ENCODE results near the gene VIL1. TPM values are rescaled to one million over a fixed set of nuclear protein-coding genes. Genes with fewer than 3 reads are reported as not detected.

VIL1 gene
- total RNA-seq, 2 experiments from 2014 or later = not detected

- Mint-ChIP-seq H3K4me3 (no peak overlapping the region), H3K4me1 (ENCODE audit: low read depth) (no peaks in the 10 kb centered on the region), H3K9me3 (no peaks in the 10 kb centered on the region), H3K27ac (no peak overlapping the region), H3K36me3 (ENCODE audit: low read depth) (no peaks in the 10 kb centered on the region), H3K27me3 (ENCODE audit: low read depth) (no peaks in the 10 kb centered on the region)
- CTCF ChIA-PET = no interaction called here
- DNase-seq = no peak
- intact Hi-C loops (cut with micrococcal nuclease) = no loop called here
Observed at GRCh38 chr2:218435003-218435982, 16.4 kb downstream of the VIL1 start.

DNA sequence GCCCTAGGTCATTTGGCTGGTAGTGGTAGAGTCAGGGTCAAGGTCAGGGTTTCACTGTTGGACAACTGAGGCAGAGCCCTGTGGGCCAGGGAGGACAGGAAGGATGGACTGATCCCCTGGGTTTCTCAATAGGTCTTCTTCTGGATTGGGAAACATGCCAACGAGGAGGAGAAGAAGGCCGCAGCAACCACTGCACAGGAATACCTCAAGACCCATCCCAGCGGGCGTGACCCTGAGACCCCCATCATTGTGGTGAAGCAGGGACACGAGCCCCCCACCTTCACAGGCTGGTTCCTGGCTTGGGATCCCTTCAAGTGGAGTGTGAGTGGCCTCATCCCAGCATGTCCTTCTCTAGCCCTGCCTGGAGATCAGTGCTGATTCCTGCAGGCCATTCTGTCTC is 18.1 kb downstream of the VIL1 start:
- no peak overlapping the region for H3K4me3 Mint-ChIP-seq
- H3K4me1 Mint-ChIP-seq (ENCODE audit: low read depth) = no peaks in the 10 kb centered on the region
- CTCF ChIA-PET = no interaction called here
- no peaks in the 10 kb centered on the region for H3K9me3 Mint-ChIP-seq
- intact Hi-C loops (cut with micrococcal nuclease) = no loop called here
- no peaks in the 10 kb centered on the region for H3K36me3 Mint-ChIP-seq (ENCODE audit: low read depth)
- H3K27ac Mint-ChIP-seq = no peak overlapping the region
- no peak for DNase-seq
- no peaks in the 10 kb centered on the region for H3K27me3 Mint-ChIP-seq (ENCODE audit: low read depth)

- CTCF ChIA-PET = no interaction called here
Observed at GRCh38 chr2:218437969-218438368, 19.0 kb downstream of the VIL1 start.

DNA sequence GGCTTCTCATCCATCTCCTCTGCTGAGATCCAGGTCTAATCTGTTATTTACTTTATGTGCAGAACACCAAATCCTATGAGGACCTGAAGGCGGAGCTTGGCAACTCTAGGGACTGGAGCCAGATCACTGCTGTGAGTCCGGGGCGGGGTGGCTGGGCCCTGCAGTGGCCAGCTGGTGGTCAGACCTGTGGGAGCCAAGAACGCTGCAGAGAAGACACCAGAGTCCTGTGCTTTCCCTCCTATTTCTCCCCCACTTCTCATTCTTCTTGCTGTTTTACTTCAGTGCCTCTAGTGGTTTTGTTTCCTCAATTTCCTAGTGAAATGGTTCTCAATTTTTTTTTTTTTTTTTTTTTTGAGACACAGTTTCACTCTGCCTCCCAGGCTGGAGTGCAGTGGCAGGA is 19.7 kb downstream of the VIL1 start:
- Mint-ChIP-seq H3K4me3 (no peak overlapping the region), H3K9me3 (no peaks in the 10 kb centered on the region), H3K4me1 (ENCODE audit: low read depth) (no peaks in the 10 kb centered on the region), H3K36me3 (ENCODE audit: low read depth) (no peaks in the 10 kb centered on the region), H3K27me3 (ENCODE audit: low read depth) (no peaks in the 10 kb centered on the region), H3K27ac (no peak overlapping the region)
- no peak for DNase-seq
- intact Hi-C loops (cut with micrococcal nuclease) = no loop called here
- CTCF ChIA-PET = no interaction called here

More at GRCh38 chr2:218437969-218438368, 19.0 kb downstream of the VIL1 start:
- DNase-seq = no peak
- no peak overlapping the region for H3K4me3 Mint-ChIP-seq
- H3K36me3 Mint-ChIP-seq (ENCODE audit: low read depth) = no peaks in the 10 kb centered on the region
- no peaks in the 10 kb centered on the region for H3K4me1 Mint-ChIP-seq (ENCODE audit: low read depth)
- H3K27ac Mint-ChIP-seq = no peak overlapping the region
- H3K9me3 Mint-ChIP-seq = no peaks in the 10 kb centered on the region
- intact Hi-C loops (cut with micrococcal nuclease) = no loop called here
- H3K27me3 Mint-ChIP-seq (ENCODE audit: low read depth) = no peaks in the 10 kb centered on the region

DNA sequence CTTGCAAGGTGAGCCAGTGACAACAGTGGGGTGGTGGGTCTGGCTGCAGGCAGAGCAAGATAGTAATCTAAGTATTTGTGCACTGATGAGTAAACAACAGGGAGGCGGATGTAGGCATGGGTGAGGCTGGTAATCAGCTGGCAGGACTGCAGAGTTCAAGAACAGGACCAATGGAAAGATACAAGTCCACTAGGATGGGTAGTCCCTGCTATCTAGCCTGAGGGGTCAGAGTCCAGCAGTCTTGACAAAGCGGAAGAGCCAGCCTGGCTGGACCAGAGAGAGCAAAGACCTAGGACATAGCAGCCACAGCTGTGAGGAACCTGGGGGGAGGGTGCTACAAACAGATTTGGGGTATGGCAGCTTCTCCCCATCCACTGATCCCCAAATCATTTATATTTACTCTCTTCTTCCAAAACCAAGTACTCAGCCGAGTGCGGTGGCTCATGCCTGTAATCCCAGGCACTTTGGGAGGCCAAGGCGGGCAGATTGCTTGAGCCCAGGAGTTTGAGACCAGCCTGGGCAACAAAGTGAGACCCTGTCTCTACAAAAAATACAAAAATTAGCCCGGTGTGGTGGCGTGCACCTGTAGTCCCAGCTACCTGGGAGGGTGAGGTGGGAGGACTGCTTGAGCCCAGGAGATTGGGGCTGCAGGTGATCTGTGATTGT is 25.9 kb downstream of the VIL1 start:
- H3K27ac Mint-ChIP-seq = no peak overlapping the region

GRCh38 chr2:218445602-218446001 is 26.7 kb downstream of the VIL1 start:
- H3K4me3 Mint-ChIP-seq = no peak overlapping the region
- H3K27ac Mint-ChIP-seq = no peak overlapping the region
- intact Hi-C loops (cut with micrococcal nuclease) = no loop called here
- H3K36me3 Mint-ChIP-seq (ENCODE audit: low read depth) = peaks cover 16% of the 10 kb centered on the region
- H3K9me3 Mint-ChIP-seq = no peaks in the 10 kb centered on the region
- CTCF ChIA-PET = interaction anchor here (0.7 kb wide), 1 partner anchor 202 kb away, joined by 3 read pairs; no protein-coding TSS in a partner anchor
- no peaks in the 10 kb centered on the region for H3K4me1 Mint-ChIP-seq (ENCODE audit: low read depth)
- DNase-seq = no peak
- no peaks in the 10 kb centered on the region for H3K27me3 Mint-ChIP-seq (ENCODE audit: low read depth)

More for the DNA sequence above, 25.9 kb downstream of the VIL1 start:
- Mint-ChIP-seq H3K4me3 (no peak overlapping the region), H3K9me3 (no peaks in the 10 kb centered on the region), H3K4me1 (ENCODE audit: low read depth) (no peaks in the 10 kb centered on the region), H3K36me3 (ENCODE audit: low read depth) (peaks cover 16% of the 10 kb centered on the region), H3K27me3 (ENCODE audit: low read depth) (no peaks in the 10 kb centered on the region)
- no peak for DNase-seq
- CTCF ChIA-PET = no interaction called here
- intact Hi-C loops (cut with micrococcal nuclease) = no loop called here

GRCh38 chr2:218446547-218446946 is 27.6 kb downstream of the VIL1 start:
- DNase-seq = no peak
- Mint-ChIP-seq H3K9me3 (no peaks in the 10 kb centered on the region), H3K36me3 (ENCODE audit: low read depth) (peaks cover 16% of the 10 kb centered on the region), H3K27ac (no peak overlapping the region), H3K27me3 (ENCODE audit: low read depth) (no peaks in the 10 kb centered on the region), H3K4me3 (no peak overlapping the region), H3K4me1 (ENCODE audit: low read depth) (no peaks in the 10 kb centered on the region)
- intact Hi-C loops (cut with micrococcal nuclease) = no loop called here
- CTCF ChIA-PET = interaction anchor here (0.5 to 1.3 kb wide), 3 partner anchors 21 to 201 kb away, joined by 3 to 9 read pairs (median 4); no protein-coding TSS in a partner anchor

DNA sequence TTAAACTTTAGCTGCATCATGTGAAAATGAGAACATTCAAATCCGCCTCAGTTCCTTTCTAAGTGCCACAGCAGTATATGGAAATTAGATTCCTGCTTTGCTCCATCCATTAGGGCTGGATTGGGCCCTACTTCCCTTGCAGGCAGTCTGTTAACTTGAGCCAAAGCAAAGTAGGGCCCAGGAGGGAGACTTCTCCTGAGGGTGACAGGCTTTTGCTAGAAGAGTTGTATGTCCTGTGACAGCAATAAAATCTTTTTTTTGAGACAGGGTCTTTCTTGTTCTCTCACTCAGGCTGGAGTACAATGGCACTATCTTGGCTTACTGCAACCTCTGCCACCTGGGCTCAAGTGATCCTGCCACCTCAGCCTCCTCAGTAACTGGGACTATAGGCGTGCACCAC is 28.1 kb downstream of the VIL1 start:
- intact Hi-C loops (cut with micrococcal nuclease) = no loop called here
- Mint-ChIP-seq H3K9me3 (no peaks in the 10 kb centered on the region), H3K4me1 (ENCODE audit: low read depth) (no peaks in the 10 kb centered on the region), H3K4me3 (no peak overlapping the region), H3K27ac (no peak overlapping the region), H3K27me3 (ENCODE audit: low read depth) (no peaks in the 10 kb centered on the region), H3K36me3 (ENCODE audit: low read depth) (peaks cover 18% of the 10 kb centered on the region)
- no peak for DNase-seq
- CTCF ChIA-PET = interaction anchor here (1.3 kb wide), 1 partner anchor 145 kb away, joined by 4 read pairs; no protein-coding TSS in a partner anchor

DNA sequence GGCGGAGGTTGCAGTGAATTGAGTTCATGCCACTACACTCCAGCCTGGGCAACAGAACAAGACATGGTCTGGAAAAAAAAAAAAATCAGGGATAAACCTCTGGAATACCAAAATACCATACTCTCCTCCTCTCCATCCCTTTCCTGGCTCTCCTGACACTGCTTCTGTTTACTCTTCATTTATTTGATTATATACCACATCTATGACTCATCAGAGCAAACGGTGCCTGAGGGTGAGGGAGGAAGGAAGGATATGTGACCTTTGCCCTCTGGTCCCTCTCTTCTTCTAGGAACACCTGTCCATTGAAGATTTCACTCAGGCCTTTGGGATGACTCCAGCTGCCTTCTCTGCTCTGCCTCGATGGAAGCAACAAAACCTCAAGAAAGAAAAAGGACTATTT is 30.0 kb downstream of the VIL1 start:
- Mint-ChIP-seq H3K27me3 (ENCODE audit: low read depth) (no peaks in the 10 kb centered on the region), H3K4me3 (no peak overlapping the region), H3K9me3 (no peaks in the 10 kb centered on the region), H3K4me1 (ENCODE audit: low read depth) (no peaks in the 10 kb centered on the region), H3K27ac (no peak overlapping the region), H3K36me3 (ENCODE audit: low read depth) (peaks cover 29% of the 10 kb centered on the region)
- intact Hi-C loops (cut with micrococcal nuclease) = no loop called here
- CTCF ChIA-PET = no interaction called here
- DNase-seq = no peak

GRCh38 chr2:218452079-218452478 is 33.2 kb downstream of the VIL1 start:
- no peaks in the 10 kb centered on the region for H3K4me1 Mint-ChIP-seq (ENCODE audit: low read depth)
- H3K27ac Mint-ChIP-seq = no peak overlapping the region
- DNase-seq = no peak
- intact Hi-C loops (cut with micrococcal nuclease) = no loop called here
- H3K27me3 Mint-ChIP-seq (ENCODE audit: low read depth) = no peaks in the 10 kb centered on the region
- H3K36me3 Mint-ChIP-seq (ENCODE audit: low read depth) = peaks cover 49% of the 10 kb centered on the region
- H3K9me3 Mint-ChIP-seq = peaks cover 6% of the 10 kb centered on the region
- CTCF ChIA-PET = interaction anchor here (1.4 kb wide), 1 partner anchor 15 kb away, joined by 5 read pairs; no protein-coding TSS in a partner anchor
- H3K4me3 Mint-ChIP-seq = no peak overlapping the region

GRCh38 chr2:218456849-218457248 is 37.9 kb downstream of the VIL1 start:
- H3K27me3 Mint-ChIP-seq (ENCODE audit: low read depth) = no peaks in the 10 kb centered on the region
- H3K4me1 Mint-ChIP-seq (ENCODE audit: low read depth) = no peaks in the 10 kb centered on the region
- intact Hi-C loops (cut with micrococcal nuclease) = no loop called here
- DNase-seq = no peak
- no peak overlapping the region for H3K4me3 Mint-ChIP-seq
- CTCF ChIA-PET = interaction anchor here (0.6 kb wide), 1 partner anchor 391 kb away, joined by 3 read pairs; no protein-coding TSS in a partner anchor
- H3K36me3 Mint-ChIP-seq (ENCODE audit: low read depth) = peaks cover 48% of the 10 kb centered on the region
- no peak overlapping the region for H3K27ac Mint-ChIP-seq
- H3K9me3 Mint-ChIP-seq = peaks cover 6% of the 10 kb centered on the region

DNA sequence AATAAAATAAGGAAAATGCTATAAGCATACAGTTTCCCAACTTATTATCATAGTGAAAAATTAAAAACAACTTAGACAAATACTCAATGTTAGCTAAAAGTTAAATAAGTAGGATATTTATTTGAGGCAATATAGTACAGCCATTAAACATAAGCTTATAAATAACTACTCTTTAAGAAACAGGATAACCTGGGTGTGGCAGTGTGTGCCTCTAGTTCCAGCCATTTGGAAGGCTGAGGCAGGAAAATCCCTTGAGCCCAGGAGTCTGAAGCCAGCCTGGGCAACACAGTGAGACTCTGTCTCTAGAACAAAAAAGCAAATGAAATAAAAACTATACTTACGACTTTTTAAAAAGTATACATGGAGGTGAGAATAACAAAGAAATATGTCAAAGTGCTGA is 39.7 kb downstream of the VIL1 start:
- no peaks in the 10 kb centered on the region for H3K27me3 Mint-ChIP-seq (ENCODE audit: low read depth)
- H3K36me3 Mint-ChIP-seq (ENCODE audit: low read depth) = peaks cover 48% of the 10 kb centered on the region
- peaks cover 6% of the 10 kb centered on the region for H3K9me3 Mint-ChIP-seq
- H3K4me3 Mint-ChIP-seq = no peak overlapping the region
- DNase-seq = no peak
- intact Hi-C loops (cut with micrococcal nuclease) = no loop called here
- CTCF ChIA-PET = interaction anchor here (0.6 kb wide), 1 partner anchor 50 kb away, joined by 3 read pairs; no protein-coding TSS in a partner anchor
- H3K4me1 Mint-ChIP-seq (ENCODE audit: low read depth) = no peaks in the 10 kb centered on the region
- no peak overlapping the region for H3K27ac Mint-ChIP-seq

All from activated naive CD4-positive, alpha-beta T cell treated with anti-CD3 and anti-CD28 coated beads for 36 hours (primary cell).